Nephron (organoid): ENCODE data around the gene SRRM2.

Source experiments
- H3K27ac Mint-ChIP-seq, 3 experiments: 2 replicates each; pipeline ENCODE4 v1.8.0; 2020; ENCODE audit warnings: mixed read lengths in 3 of 3, mild to moderate bottlenecking in 2 of 3, moderate library complexity in 1 of 3
- H3K27me3 Mint-ChIP-seq: 2 replicates; pipeline ENCODE4 v1.8.0; 2021; ENCODE audit warnings: low read depth, mild to moderate bottlenecking, moderate library complexity, mixed read lengths
- H3K36me3 Mint-ChIP-seq: 2 replicates; pipeline ENCODE4 v1.8.0; 2020; ENCODE audit warnings: low read depth, mixed read lengths
- H3K4me1 Mint-ChIP-seq: 2 replicates; pipeline ENCODE4 v1.8.0; 2020; ENCODE audit warnings: mixed read lengths
- H3K4me3 Mint-ChIP-seq, 3 experiments: 2 replicates each; pipeline ENCODE4 v1.8.0; 2020; ENCODE audit warnings: mild to moderate bottlenecking in 3 of 3, mixed read lengths in 3 of 3, moderate library complexity in 2 of 3
- H3K9me3 Mint-ChIP-seq: 2 replicates; pipeline ENCODE4 v1.8.0; 2020; ENCODE audit warnings: mixed read lengths
- TF ChIP-seq, protein P1 (sequence below), 3 experiments: fragments of 200-600 bp; sonication (generic); IDR thresholded peaks; one replicate each; pipeline ENCODE4 v1.5.0; 2021; ENCODE audit warnings: antibody characterized with exemption in 3 of 3; ENCODE audit not compliant: unreplicated experiment in 3 of 3

Gene SRRM2

DNA sequence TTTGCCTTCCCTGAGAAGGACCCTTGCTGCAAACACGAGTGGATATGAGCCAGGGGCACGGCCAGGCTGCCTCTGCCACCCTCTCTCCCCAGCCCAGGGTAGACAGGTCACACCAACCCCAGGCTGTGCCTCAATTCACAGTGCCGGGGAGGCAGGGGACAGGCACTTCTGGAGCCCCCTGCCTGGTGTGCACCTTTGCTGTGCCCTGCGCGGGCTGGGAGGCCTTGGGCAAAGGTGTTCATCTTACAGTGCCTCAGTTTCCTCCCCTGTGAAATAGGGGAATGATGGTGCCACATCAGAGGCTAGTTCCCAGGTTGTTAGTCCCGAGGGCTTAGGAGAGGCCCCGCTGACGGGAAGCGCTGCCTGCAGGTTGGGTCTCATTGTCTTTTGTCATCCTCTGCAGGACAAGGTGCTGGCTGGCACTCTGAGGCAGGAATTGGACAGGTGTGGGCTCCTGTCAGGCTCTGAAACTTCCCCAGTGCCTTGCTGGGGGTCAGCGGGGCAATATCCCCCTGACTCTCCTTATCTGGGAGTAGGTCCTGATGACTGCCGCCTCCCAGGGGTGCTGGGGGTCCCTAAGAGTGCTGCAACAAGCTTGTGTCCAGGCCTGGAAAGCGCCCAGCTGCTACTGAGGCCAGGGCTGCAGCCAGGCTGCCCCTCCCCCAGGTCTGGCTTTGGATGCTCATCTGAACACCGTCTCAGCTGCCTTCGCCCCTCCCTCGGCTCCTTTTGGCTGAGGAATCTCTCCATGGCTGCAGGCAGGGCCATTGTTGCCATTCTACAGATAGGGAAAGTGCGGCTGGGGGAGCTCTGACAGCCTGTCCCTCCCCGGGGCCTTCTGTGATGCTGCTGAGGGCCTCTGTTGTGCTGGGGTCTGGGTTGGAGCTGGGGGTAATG lies 67.7 kb downstream of the SRRM2 start:
- TF ChIP-seq, protein P1, sequence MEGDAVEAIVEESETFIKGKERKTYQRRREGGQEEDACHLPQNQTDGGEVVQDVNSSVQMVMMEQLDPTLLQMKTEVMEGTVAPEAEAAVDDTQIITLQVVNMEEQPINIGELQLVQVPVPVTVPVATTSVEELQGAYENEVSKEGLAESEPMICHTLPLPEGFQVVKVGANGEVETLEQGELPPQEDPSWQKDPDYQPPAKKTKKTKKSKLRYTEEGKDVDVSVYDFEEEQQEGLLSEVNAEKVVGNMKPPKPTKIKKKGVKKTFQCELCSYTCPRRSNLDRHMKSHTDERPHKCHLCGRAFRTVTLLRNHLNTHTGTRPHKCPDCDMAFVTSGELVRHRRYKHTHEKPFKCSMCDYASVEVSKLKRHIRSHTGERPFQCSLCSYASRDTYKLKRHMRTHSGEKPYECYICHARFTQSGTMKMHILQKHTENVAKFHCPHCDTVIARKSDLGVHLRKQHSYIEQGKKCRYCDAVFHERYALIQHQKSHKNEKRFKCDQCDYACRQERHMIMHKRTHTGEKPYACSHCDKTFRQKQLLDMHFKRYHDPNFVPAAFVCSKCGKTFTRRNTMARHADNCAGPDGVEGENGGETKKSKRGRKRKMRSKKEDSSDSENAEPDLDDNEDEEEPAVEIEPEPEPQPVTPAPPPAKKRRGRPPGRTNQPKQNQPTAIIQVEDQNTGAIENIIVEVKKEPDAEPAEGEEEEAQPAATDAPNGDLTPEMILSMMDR (IDR thresholded peaks at IDR 0.05; ENCODE audit: unreplicated experiment in 3 of 3), result no peak
- H3K4me3 Mint-ChIP-seq, result no peak overlapping the region
- peaks cover 4% of the 10 kb centered on the region for H3K27me3 Mint-ChIP-seq
- no peaks in the 10 kb centered on the region for H3K9me3 Mint-ChIP-seq
- H3K4me1 Mint-ChIP-seq, result no peaks in the 10 kb centered on the region
- no peaks in the 10 kb centered on the region for H3K36me3 Mint-ChIP-seq
- no peak overlapping the region for H3K27ac Mint-ChIP-seq
